GM11168 (cell line): ENCODE results near the gene ARL15.

Experiments used
- in situ Hi-C: fragments of 300-500 bp; cut with MboI; formaldehyde crosslinking; loops from one replicate; pipeline ENCODE4 v1.12.0; 2022; ENCODE audit warnings: low sequenced_read_pairs; ENCODE audit not compliant: unreplicated experiment

ARL15 gene

DNA sequence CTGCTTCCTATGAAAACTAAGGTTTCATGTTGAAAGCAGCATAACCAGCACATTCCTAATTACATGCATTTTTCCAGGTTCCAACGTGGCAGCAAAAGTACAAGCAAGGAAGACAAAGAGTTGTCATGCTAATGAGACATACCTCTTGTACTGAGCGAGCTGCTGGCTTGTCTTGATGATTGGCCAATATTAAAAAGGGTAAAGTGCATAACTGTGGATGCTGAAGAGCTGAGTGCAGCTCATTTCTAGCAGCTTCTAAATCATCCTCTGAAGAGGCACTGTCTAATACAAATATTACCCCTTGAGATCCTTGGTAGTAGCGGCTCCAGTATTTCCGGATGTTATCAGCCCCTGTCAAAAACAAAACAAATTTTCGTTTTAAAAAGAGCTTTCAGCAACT, 197.3 kb downstream of the ARL15 start:
- in situ Hi-C loops, result no loop called here

DNA sequence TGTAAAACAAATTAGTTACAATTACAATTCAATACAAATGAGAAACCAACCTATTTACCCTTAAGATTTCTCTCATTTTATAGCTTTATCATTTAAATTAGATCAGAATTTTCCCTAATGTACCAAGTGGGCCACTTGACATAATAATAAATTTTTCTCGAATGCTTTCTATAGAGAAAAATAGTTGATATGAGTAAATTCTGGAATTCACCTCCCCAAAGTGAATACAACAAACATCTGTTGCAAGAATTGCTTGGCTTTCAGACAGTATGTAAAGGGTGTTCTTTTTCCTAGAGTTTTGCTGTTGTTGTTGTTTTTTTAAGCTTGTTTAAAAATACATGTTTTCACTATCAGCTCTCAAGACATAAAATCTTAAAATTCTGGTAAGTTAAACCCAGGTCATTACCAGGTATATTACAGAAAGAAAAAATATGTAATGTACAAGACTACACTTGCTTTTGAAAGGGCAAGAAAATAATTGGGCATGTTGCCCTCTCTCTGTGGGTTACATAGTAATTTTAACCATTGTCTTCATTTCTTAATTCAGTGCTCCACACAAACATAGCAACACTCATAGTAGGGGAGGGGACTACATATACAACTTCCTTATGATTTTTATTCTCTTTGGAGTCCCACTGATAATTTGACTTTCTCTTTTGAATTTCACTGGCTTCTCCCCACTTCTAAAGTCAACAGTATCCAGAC, 200.6 kb downstream of the ARL15 start:
- in situ Hi-C loops, result no loop called here

DNA sequence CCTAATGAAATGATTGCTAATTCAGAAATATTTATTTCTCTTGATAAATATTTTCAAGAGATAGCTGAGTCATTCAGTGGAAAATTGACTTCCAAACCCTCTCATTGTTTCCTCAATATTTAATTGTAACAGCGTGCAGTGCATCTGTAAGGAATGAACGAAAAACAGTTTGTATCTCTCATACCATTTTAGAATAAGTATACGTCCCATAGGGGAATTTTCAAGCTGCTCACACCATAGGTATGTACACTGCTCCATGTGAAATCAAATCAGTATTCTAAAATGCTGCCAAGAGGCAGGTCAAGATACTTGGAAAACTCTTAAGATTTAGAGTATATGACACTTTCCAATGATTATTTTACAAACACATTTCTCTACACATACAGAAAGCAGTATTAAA, 202.2 kb downstream of the ARL15 start:
- in situ Hi-C loops, result no loop called here

DNA sequence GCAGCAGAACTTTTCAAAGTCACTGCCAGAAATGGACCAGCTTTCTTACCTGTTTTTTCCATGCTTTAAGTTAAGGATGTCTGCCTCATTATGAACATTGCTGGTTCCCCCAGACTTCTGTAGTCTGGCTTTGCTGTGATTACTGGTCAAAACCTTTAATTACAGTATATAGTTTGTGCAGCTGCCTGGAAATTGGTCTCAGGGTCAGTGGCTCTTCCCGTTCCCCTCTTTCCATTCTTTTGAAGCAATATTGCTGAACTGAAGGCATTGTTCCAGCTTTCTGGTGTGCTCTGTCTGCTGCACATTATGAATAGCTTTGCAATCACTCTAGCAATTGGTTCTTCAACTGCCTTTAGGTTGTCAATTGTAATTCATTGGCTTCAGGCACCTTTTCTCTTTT, 206.5 kb downstream of the ARL15 start:
- in situ Hi-C loops, result no loop called here

DNA sequence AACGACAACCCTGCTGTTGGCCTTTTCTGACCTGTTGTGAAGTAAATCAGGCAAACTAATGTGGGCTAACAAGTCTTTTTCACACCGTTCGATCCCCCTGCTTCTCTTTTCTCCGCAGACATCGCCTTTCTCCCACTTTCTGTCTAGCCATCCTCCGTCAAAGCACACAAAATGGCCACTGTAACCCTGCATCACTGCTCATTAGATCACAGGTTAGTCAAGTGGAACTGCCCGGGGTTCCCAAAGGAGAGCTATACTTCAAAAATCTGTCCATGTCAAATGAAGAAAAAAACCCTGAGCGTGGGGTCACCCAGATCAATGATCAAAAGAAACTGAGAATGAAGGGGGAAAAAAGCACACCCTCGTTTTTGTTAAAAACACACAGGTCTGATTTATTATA, 212.1 kb downstream of the ARL15 start:
- in situ Hi-C loops, result no loop called here

DNA sequence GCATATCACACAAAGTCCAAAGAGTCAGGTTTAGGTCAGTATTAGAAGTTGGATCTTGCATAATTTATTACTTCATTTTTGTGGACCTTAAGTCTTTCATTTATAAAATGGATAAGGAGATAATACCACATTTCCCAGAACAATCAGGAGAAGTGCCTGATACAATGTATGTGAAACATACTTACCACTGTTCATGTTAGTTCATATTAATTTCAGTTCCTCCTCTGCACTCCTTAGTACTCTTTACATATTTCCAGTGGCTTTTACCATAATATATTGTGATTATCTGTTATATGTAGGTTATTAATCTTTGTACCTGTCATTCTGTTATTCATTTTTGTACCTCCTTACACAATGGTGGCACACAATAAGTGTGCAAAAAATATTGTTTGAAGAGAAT, 214.4 kb downstream of the ARL15 start:
- in situ Hi-C loops, result no loop called here

DNA sequence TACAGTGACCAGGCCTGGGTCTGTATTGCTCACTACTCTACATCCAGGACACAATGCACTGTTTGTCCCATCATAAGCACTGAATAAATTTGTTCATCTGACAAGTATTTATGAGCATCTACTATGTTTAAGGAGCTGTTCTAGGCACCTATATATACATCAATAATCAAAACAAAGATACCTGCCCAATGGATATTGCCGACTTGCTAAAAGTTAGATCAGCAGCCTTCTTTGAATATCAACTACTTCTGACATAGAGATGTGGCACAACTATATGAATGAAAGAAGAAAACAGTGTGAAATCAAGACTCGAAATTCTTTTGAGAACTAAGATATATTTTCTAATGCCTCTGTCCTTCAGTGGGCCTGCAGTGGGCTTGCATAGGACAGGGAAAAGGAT, 215.7 kb downstream of the ARL15 start:
- in situ Hi-C loops, result no loop called here

DNA sequence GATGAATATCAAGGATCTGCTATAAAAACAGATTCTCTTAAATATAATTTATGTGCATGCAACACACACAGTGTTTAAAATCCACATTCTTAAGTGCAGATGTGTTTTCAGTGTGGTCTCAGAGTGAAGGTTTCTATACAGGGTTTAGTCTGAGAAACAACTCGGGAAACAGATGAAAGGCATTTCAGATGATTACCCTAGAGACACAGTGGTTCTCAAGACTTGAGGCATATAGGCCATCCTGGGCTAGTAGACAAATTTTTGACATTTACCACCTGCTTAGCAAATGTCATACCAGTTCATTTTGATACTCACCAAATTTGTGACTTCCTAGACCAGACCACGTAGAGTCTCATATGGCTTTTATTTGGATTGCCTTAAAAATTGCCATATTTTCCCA, 216.5 kb downstream of the ARL15 start:
- in situ Hi-C loops, result no loop called here

DNA sequence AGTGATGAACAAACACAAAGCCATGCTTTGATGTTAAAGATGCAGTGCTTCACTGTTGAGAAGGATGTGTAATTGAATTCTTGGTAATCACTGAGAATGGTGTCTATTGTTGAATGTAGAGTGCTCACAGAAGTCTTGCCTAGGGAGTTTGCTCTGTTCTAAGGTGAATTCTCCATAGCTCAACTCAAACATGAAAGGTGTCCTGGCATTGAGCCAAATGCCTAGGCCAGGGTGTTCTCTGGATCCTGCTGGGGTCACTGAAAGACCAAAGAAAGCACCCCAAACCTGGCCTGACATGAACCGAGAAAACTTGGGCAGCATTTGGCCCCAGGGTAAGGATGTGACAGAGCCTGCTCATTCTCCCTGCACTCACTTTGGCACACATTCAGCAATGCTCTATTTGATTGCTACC, 217.3 kb downstream of the ARL15 start:
- in situ Hi-C loops, result no loop called here

DNA sequence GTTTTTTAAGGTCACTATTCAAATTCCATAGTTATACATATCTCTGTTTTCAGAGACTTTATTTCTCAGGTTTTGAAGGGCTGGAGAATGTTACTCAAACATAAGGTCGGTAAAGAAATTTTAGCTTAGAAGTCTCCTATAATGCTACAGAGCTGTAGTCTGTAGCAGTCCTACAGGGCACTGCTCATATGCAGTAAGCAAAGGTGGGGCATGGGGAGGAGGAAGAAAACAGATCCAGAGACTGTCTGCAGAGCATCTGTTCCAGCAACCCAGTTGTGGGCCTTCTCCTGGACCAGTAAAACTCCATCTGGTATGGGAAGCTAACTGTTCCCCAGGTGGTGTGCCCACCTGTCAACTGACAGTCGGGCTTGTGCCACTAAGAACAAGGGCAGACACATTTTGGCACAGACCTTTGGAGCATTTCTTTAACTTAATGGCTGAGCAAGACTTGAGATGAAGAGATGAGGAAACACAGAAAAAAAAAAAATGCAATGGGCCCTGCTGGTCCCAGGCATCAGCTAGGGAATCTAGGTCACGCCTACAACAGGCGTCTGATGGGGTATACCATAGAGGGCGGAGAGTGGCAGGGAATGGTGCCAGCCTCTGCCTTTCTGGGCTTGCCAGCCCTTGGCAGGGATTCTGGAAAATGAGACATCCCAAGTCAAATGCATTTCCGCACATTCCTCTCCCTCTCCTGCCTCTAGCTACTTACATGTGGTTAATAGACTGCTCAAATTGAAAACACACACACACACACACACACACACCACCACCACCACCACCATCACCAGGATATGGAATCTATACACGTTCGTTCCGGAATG, 218.9 kb downstream of the ARL15 start:
- in situ Hi-C loops, result no loop called here

DNA sequence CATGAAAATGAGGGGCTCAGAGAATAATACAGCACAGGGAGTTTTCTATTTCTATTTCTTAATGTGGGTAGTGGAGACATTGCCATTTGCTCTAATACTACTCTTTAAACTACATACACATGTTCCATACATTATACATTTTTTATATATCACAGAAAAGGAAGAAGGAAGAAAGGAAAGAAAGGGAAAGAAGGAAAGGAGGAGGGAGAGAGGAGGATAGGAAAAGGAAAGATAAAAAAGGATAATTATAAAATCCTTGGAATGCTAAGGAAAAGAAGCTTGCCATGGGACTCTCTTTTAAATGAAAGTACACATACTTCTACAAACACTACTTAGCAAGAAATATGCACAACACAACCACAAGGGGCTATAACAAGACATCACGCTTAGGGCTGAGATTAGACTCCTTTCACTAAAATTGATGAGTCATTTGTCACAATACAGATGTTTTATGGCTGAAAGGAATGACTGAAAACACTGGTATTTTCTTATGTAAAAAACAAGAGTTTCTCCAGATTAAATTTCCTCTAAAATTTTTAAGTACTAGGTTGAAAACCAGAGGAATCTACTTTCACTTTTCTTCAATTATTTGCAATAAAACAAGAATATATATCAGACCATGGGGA, 219.8 kb downstream of the ARL15 start:
- in situ Hi-C loops, result no loop called here

DNA sequence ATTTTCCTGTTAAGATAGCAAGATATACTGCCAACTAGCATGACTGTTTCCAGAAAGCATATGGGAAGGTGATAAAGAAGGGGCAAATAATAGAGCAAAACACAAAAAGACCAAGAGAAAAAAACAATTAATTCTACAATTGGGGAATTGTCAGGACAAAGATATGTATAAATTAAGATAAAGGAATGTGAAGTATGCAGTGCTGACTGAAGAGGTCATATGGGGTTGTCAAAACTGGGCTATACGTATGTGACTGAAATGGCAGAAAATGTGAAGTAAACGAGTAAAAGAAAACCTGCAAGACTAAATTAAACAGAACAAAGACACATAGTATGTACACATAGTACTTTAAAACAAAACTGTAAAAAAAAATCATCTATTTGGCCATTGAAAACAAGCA, 222.3 kb downstream of the ARL15 start:
- in situ Hi-C loops, result no loop called here

DNA sequence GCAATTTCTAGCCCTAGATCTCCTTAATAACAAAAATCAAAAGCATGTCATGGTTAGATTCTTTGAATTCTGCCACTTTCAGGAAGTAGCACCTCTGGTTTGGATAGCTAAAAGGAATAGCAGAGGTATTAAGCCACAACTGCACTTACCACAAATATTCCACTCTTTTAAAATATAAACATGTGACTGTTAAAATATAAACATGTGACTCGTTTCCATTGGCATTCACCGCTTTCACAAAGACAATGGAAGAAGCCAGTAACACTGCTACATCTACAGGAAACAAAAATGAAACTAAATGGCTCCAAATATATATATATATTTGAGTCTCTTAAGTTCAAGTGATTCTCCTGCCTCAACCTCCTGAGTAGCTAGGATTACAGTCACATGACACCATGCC, 222.9 kb downstream of the ARL15 start:
- in situ Hi-C loops, result no loop called here

DNA sequence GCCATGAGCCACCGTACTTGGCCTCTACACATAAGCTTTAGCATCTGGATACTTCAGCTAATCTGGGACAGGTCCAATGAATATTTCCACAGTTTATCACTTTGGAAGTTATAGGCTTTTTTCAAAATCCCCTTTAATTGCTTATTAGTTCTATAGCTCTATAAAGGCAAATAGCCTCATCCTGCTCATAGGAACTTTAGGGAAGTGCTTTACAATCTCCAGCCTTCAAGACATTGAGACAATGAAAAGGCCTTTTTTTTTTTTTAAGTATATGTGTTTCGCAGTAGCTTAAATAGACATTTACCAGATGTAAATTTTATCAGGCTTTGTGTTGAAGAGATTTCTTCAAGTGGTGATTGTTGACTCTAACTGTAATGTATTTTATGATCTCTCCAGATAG, 224.2 kb downstream of the ARL15 start:
- in situ Hi-C loops, result no loop called here

DNA sequence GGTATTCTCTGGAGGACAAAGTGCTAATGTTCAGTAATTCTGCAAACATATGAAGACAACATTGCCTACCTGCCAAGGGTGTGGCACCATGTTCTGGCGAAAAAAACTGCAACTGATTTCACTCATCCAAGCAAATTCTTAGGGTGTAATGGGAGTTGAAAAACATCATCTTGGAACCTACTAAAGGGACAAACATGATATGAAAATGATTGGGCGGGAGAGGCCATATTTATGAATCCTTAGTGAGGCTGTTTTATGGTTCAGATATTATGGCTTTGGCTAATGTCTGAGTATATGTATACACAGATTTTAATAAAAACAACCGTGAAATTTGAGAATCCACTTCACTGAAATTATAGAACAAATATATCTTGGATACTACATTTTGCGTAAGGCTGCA, 225.7 kb downstream of the ARL15 start:
- in situ Hi-C loops, result no loop called here

DNA sequence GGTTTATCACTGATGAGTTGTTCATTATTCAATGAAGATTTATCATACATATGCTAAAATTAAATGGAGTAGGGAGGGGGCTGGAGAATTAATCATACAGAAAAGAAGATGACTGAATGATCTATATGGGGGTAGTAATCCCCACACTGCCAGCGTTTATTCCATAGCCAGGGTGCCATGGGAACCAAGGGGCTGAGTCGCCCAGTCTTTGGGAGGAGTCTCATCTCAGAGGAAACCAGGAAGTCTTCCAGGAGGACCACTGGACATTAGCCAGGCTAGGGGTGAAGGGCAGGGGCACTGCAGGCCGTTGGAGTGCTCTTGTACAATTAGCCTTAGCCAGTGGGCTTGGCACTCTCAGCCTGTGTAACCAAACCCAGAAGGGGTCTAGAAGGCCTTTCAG, 226.5 kb downstream of the ARL15 start:
- in situ Hi-C loops, result no loop called here

DNA sequence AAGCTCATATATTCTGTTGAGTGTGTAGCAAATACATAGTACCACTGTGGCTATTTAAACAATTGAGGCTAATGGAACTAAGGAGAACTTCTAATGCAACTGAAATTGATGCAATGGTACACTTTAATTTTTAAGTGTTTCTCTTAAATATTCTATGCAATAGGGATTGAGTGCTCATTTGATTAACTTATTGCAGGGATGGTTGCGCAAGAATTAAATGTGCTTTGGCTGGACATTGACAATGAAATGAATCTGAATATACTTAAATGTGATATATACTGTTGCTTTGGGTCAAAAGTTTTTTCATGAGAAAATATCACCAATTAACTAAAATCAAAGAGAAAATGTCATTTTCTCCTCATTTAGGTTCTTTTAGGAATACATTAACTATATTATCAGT, 227.1 kb downstream of the ARL15 start:
- in situ Hi-C loops, result no loop called here

DNA sequence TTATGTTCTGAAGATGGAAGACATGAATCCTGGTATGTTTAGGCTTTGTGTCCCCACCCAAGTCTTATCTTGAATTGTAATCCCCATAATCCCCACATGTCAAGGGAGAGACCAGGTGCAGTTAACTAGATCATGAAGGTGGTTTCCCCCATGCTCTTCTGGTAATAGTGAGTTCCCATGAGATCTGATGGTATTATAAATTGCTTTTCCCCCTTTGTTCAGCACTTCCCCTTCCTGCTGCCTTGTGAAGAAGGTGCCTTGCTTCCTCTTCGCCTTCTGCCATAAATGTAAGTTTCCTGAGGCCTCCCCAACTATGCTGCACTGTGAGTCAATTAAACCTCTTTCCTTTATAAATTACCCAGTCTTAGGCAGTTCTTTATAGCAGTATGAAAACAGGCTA, 229.0 kb downstream of the ARL15 start:
- in situ Hi-C loops, result no loop called here

DNA sequence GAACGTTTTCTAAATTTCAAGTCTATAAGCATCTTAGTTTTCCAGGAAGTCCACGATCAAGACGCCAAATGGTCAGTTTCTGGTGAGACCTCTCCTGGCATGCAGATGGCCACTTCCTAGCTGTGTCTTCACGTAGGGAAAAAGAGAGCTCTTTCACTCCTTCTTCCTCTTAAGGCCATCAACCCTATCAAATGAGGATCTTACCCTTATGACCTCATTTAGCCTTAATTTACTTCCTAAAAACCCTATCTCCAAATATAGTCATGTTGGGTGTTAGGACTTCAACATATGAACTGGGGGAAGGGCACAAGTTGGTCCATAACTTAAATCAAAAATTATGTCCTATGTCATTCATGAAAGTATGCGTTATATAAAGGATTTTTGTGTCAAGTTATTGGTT, 229.5 kb downstream of the ARL15 start:
- in situ Hi-C loops, result no loop called here

DNA sequence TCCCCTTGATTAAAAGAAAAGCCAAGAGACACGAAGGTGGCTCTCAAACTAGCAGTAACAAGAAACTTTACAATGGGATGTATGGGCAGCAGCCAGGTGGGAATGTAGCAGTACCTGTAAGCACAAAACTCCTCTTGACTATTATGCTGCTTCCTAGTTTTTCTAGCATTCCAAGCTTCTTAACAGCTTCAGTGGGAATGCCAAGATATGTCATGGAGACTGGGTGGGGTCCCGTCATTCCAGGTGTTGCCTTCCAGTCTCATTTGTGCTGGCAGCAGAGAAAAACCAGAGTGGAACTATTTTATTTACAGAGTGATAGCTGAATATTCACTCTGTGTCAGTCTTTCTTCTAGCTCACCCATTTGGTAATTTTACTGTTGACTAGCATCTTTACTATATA, 236.6 kb downstream of the ARL15 start:
- in situ Hi-C loops, result no loop called here

DNA sequence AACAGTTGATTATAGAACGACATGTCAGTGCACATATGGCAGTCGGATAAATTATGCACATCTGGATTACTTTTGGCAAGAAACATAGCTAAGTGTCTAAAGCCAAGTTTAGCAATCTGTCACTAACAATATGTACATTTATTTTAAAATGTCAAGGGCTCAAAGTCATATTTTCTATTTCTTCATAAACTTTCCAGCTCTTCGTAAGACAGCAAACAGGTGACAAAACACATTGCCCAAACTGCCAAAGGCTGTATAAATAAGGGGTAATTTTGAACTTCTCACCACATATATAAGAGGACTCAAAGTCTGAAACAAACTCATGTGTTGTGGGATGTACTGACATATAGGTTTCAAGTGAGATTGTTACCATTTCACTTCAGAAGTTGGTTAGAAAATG, 237.2 kb downstream of the ARL15 start:
- in situ Hi-C loops, result no loop called here

DNA sequence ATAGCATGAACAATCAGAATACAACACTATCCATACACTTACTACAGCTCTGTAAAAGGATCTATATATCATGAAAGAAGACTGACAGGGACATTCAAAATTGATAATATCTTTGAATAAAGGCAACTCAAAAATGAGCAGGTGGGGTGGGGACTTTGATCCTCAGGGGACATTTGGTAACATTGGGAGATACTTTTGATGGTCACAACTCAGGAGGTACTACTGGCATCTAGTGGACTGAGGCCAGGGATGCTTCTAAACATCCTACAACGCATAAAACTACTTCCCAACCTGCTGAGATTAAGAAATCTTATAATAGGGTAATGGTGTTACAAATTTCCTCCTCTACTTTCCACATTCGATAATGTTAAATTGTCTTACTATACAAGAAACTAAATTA, 243.9 kb downstream of the ARL15 start:
- in situ Hi-C loops, result no loop called here
